K562 (cell line): Measurements from ENCODE around the gene OR2H2. TPM values are rescaled to one million over a fixed set of nuclear protein-coding genes. Genes with fewer than 3 reads are reported as not detected.

Experiments
- ATF7 ChIP-seq: fragments of 450-650 bp; IDR thresholded peaks from 2 replicates; pipeline ENCODE4 v1.7.1; 2014; ENCODE audit warnings: mild to moderate bottlenecking, moderate library complexity
- BRD9 ChIP-seq: fragments of 450-650 bp; IDR thresholded peaks from 2 replicates; pipeline ENCODE4 v1.6.1; 2018; ENCODE audit warnings: low read depth; ENCODE audit not compliant: partially characterized antibody
- CREM ChIP-seq: IDR thresholded peaks from 2 replicates; pipeline ENCODE4 v1.6.1; 2014; ENCODE audit warnings: antibody characterized with exemption, low read depth
- EGR1 ChIP-seq: fragments of 450-650 bp; conservative IDR thresholded peaks from 2 replicates; pipeline ENCODE4 v1.6.1; 2017; ENCODE audit warnings: mild to moderate bottlenecking
- GABPB2 ChIP-seq: fragments of 250-450 bp; sonication (Bioruptor Pico); conservative IDR thresholded peaks from 2 replicates; pipeline ENCODE4 v1.5.1; 2021; ENCODE audit warnings: mild to moderate bottlenecking
- GATAD2A ChIP-seq: fragments of 450-650 bp; IDR thresholded peaks from 2 replicates; pipeline ENCODE4 v1.6.1; 2017
- HDAC2 ChIP-seq: fragments of 450-650 bp; IDR thresholded peaks from 2 replicates; pipeline ENCODE4 v1.6.1; 2016; ENCODE audit warnings: mild to moderate bottlenecking
- HDGF ChIP-seq: fragments of 450-650 bp; IDR thresholded peaks from 2 replicates; pipeline ENCODE4 v1.6.1; 2016
- L3MBTL2 ChIP-seq: fragments of 450-650 bp; IDR thresholded peaks from 2 replicates; pipeline ENCODE4 v1.6.1; 2016; ENCODE audit warnings: mild to moderate bottlenecking, moderate library complexity
- NFATC3 ChIP-seq: fragments of 450-650 bp; IDR thresholded peaks from 2 replicates; pipeline ENCODE4 v1.6.1; 2017; ENCODE audit warnings: mild to moderate bottlenecking
- PHF8 ChIP-seq: fragments of 200-600 bp; sonication (generic); IDR thresholded peaks from 2 replicates; pipeline ENCODE4 v1.6.1; 2012; ENCODE audit warnings: mixed run types, mild to moderate bottlenecking, inconsistent platforms, low read length, moderate library complexity, borderline replicate concordance
- POLR2A ChIP-seq: fragments of 450-650 bp; conservative IDR thresholded peaks from 2 replicates; pipeline ENCODE4 v1.6.1; 2016
- REST ChIP-seq, 2 experiments: fragments of 450-650 bp; formaldehyde crosslinking in 1 of 2; IDR thresholded peaks; 2 replicates each; pipeline versions ENCODE4 v1.4.0 to v1.6.1; 2014 to 2020; ENCODE audit warnings: mild to moderate bottlenecking in 2 of 2, borderline replicate concordance in 1 of 2, low read depth in 1 of 2
- SNAPC5 ChIP-seq: fragments of 250-450 bp; sonication (Bioruptor Pico); IDR thresholded peaks from 2 replicates; pipeline ENCODE4 v1.8.0; 2021; ENCODE audit warnings: moderate library complexity, mild to moderate bottlenecking, inconsistent platforms
- SRF ChIP-seq, 2 experiments: fragments of 250-450, 450-650 bp in 1 of 2; sonication (Bioruptor Pico) in 1 of 2; sonication (generic) in 1 of 2; formaldehyde crosslinking; IDR thresholded peaks; 2 replicates each; pipeline versions ENCODE4 v1.5.0 to v1.5.1; 2020 to 2022; ENCODE audit warnings: mild to moderate bottlenecking in 1 of 2, missing genetic modification reagents in 1 of 2
- ZNF583 ChIP-seq: fragments of 250-450 bp; sonication (Bioruptor Pico); IDR thresholded peaks from 2 replicates; pipeline ENCODE4 v1.4.0; 2020
- polyA plus RNA-seq, 8 experiments: library from polyadenylated mRNA; depleted of rRNA in 4 of 8; stranded (reverse) in 5 of 8; unstranded in 3 of 8; fragments of >200 nt; fragmentation: Nextera tagmentation in 2 of 8; fragmentation: Illumina TruSeq in 1 of 8; extraction: Ambion mirVana in 2 of 8; extraction: Trizol in 1 of 8; gene quantifications; 2 replicates each; pipeline versions ENCODE4 v1.2.1 to v1.2.3, GENCODE V29; 2011 to 2014; ENCODE audit warnings: inconsistent platforms in 1 of 8, missing spikeins in 1 of 8
- total RNA-seq, 7 experiments: library from RNA; depleted of rRNA in 6 of 7; stranded (reverse); fragments of >200 nt in 6 of 7; fragmentation: Illumina TruSeq in 2 of 7; extraction: Trizol in 2 of 7; gene quantifications; 2 replicates each; pipeline versions ENCODE4 v1.2.1 to v1.2.3, GENCODE V29; 2011 to 2021; ENCODE audit warnings: low replicate concordance in 1 of 7
- TF ChIP-seq, protein P1 (sequence below): fragments of 200-800 bp; sonication (Bioruptor generic); IDR thresholded peaks from 2 replicates; pipeline ENCODE4 v1.6.1; 2017; ENCODE audit warnings: missing genetic modification characterization, missing compliant biosample characterization
- TF ChIP-seq, protein P2 (sequence below): sonication (generic); formaldehyde crosslinking; IDR thresholded peaks from 2 replicates; pipeline ENCODE4 v1.8.0; 2022; ENCODE audit warnings: mild to moderate bottlenecking, missing genetic modification reagents, borderline replicate concordance

OR2H2 gene
- total and polyA plus RNA-seq, 9 of the 15 experiments (the other 6 are each of a cell fraction or from before 2014, with no cell fraction given): not detected

DNA sequence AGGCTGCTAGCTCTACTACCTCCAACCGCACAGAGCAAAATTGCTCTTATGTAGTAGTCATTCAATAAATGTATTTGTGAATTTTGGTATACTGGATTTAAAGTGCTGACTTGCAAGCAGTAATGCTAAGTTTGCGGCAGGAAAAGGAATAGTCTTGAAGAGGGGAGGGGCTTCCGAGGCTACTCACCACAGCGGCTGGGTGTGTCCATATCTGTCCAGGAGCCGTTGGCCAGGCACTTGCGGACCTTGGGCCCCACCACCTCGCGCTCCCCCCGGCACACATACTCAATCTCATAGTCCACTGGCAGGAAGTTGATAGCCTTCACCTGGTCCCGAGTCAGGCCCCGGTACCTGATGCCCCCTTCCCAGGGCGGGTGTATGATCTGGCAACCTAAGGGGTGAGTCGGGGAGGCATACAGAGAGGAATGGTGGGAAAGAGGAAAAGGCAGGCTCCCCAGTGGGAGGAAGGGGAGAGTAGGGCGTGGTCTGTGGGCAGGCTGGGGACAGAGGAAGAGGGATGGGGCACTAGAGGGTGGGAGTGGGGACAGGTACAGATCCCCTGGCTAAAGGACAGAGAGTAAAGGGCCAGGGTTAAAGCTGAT lies 46.4 kb downstream of the OR2H2 start (continued):
- peak; percentile 83 for TF ChIP-seq HDAC2
- TF ChIP-seq HDGF: 0 out of 2 replicates have a peak, but pooled peaks have one; percentile 61
- TF ChIP-seq CREM: peak; percentile 27; the same call in 1 of the 2 replicates
- no peak for TF ChIP-seq NFATC3
- TF ChIP-seq EGR1: peak; percentile 24; the same call in 1 of the 2 replicates
- TF ChIP-seq, protein P1, sequence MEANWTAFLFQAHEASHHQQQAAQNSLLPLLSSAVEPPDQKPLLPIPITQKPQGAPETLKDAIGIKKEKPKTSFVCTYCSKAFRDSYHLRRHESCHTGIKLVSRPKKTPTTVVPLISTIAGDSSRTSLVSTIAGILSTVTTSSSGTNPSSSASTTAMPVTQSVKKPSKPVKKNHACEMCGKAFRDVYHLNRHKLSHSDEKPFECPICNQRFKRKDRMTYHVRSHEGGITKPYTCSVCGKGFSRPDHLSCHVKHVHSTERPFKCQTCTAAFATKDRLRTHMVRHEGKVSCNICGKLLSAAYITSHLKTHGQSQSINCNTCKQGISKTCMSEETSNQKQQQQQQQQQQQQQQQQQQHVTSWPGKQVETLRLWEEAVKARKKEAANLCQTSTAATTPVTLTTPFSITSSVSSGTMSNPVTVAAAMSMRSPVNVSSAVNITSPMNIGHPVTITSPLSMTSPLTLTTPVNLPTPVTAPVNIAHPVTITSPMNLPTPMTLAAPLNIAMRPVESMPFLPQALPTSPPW: peak; percentile 84
- TF ChIP-seq PHF8: peak; percentile 57; the same call in 1 of the 2 replicates
- TF ChIP-seq GABPB2: no peak
- TF ChIP-seq ZNF583 (CRISPR knock-in tag): 0 out of 2 replicates have a peak, but pooled peaks have one; percentile 18
- no peak for TF ChIP-seq SNAPC5 (CRISPR knock-in tag)
- peak; percentile 69 for TF ChIP-seq POLR2A
- TF ChIP-seq BRD9: peak; percentile 21
- peak; percentile 80 for TF ChIP-seq GATAD2A
- peak in 1 of 2 experiments; percentile 56; a peak in 1 of 4 replicates for TF ChIP-seq SRF (CRISPR knock-in tag; IDR thresholded peaks at IDR 0.05)
- TF ChIP-seq, protein P2, sequence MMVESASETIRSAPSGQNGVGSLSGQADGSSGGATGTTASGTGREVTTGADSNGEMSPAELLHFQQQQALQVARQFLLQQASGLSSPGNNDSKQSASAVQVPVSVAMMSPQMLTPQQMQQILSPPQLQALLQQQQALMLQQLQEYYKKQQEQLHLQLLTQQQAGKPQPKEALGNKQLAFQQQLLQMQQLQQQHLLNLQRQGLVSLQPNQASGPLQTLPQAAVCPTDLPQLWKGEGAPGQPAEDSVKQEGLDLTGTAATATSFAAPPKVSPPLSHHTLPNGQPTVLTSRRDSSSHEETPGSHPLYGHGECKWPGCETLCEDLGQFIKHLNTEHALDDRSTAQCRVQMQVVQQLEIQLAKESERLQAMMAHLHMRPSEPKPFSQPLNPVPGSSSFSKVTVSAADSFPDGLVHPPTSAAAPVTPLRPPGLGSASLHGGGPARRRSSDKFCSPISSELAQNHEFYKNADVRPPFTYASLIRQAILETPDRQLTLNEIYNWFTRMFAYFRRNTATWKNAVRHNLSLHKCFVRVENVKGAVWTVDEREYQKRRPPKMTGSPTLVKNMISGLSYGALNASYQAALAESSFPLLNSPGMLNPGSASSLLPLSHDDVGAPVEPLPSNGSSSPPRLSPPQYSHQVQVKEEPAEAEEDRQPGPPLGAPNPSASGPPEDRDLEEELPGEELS: 0 out of 2 replicates have a peak, but pooled peaks have one; percentile 11
- TF ChIP-seq ATF7: peak; percentile 66; the same call in 1 of the 2 replicates
- peak; percentile 42; the same call in 1 of the 2 replicates for TF ChIP-seq L3MBTL2
- no peak for TF ChIP-seq REST (IDR thresholded peaks at IDR 0.05; ENCODE audit: borderline replicate concordance)
- TF ChIP-seq REST (CRISPR knock-in tag; IDR thresholded peaks at IDR 0.05; ENCODE audit: low read depth): peak; percentile 33; the same call in 1 of the 2 replicates
